Activated CD4-positive, alpha-beta T cell treated with anti-CD3 and anti-CD28 coated beads, Interleukin-2, amount 50 U/mL, for 48 hours (primary cell): ENCODE measurements around the gene POU2AF1.
"Not testable (repeated sequence)": the region's sequence is repeated elsewhere in the genome, so short reads cannot be mapped to it uniquely, and the experiment has no call there.

Source experiments
- DNase-seq, 2 experiments: peaks; one replicate each; pipeline ENCODE4 v3.0.0-alpha.2; 2020

Gene POU2AF1

DNA sequence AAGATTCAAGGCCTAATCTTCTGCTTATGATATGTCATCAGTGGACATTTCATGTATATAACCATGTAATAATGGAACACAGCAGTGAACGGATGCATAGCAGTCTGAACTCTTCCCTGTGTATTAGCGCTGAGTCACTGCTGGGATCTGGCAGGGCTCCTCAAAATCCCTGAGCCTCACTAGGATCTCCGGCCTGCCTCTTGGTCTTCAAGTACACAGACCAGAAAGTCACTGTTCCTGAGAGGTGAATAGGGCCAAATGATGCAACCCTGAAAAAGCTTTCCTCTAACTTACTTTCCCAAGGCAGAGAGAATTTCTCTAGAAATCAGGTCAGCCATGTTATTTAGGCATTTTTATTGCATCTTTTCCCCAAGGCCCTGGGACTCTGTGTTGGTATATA, 35.0 kb downstream of the POU2AF1 start:
- no peak for DNase-seq

- no peak for DNase-seq
These were observed 36.7 kb downstream of the POU2AF1 start for GRCh38 chr11:111342329-111342728.

DNA sequence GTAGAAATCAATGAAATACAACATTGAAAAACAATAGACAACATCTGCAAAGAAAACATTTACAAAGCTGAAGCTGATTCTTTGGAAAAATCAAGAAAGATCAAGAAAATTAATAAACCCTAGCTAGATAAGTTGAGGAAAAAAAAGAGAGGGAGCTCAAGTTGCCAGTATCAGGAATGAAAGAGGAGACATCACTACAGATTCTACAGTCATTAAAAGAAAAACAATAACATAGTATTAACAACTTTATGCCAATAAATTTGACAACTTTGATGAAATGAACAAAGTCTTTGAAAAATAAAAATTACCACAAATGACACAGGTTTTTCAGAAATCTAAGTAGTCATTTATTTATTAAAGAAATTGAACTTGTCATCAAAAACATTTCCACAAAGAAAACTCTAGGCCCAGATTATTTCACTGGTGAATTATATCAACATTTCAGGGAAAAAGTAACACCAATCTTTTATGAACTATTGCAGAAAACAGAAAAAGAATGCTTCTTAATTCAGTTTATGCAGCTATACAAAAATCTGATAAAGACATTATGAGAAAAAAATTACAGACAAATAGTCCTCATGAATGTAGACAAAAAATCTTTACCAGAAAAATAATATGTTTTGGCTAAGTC, 39.2 kb downstream of the POU2AF1 start:
- DNase-seq = no peak

DNA sequence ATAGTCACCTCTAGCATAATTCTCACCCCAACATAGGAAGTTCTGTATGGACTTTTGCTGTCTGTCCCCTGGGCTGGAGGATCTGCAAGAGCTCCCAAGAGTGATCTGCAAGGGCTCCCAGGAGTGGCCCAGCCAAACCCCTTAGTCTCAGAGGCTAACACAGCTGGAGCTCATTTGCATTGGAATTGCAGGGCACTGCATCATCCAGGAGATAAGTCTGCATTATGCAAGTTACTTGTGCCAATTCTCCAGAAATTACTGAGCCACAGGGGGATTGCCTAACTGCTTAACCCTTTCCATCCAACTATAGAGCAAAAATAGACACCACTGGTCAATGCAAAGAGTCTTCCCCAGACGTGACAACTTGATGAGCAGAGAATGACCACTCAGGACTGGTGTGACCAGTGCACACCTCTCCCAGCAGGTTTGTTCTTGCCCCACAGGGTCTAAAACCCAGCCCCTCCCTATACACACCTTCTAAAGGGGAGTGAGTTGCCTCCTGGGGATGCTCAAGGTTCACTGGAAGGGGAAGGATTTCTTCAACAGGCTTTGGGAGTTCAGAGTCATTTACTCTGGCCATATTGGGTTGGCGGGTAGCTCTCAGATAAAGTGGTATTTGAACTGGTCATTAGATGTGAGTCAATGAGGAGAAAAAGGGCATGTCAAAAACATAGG, 42.4 kb downstream of the POU2AF1 start:
- DNase-seq = no peak

DNA sequence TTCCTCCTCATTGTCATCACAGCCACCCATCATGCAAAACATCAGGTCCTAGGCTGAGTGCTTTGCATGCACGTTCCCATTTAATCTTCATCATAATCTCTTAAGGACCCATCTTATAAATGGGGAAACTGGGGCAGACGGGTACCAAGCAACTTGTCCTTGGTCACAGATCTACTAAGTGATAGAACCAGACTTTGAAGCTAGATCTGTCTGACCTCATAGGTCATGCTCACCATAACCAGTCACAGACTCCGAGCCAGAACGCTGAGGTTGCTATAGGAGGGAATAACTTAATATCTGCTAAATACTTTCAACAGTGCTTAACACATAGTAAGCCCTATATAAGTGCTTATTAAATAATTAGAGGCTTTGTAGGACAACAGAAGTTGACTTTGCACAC, 43.0 kb downstream of the POU2AF1 start:
- DNase-seq = no peak

DNA sequence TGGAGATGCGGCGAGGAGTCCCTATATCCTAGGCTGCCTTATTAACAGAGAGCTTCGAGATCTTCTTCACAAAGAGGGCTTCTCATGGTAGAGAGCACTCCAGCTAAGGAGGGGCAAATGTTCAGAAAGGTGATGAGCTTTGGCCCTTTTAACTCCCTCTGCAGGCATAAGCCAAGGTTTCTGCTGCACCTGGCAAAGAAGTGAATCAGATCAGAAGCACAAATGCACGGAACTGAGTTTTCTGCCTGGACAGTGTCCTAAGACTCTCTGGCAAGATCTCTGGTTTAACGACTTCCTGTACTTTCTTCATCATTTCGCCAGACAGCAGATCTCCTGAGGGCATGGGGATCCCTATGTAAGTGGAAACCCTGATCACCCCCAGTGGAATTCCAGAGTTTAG, 43.5 kb downstream of the POU2AF1 start:
- DNase-seq = no peak

GRCh38 chr11:111334532-111335502, 44.3 kb downstream of the POU2AF1 start:
- no peak for DNase-seq

GRCh38 chr11:111331711-111332479, 47.2 kb downstream of the POU2AF1 start:
- DNase-seq = no peak

- no peak for DNase-seq
These were observed 48.7 kb downstream of the POU2AF1 start for GRCh38 chr11:111330234-111330893.

GRCh38 chr11:111329306-111330204, 49.5 kb downstream of the POU2AF1 start:
- no peak for DNase-seq

- no peak for DNase-seq
These were observed 51.0 kb downstream of the POU2AF1 start for GRCh38 chr11:111327908-111328624.

DNA sequence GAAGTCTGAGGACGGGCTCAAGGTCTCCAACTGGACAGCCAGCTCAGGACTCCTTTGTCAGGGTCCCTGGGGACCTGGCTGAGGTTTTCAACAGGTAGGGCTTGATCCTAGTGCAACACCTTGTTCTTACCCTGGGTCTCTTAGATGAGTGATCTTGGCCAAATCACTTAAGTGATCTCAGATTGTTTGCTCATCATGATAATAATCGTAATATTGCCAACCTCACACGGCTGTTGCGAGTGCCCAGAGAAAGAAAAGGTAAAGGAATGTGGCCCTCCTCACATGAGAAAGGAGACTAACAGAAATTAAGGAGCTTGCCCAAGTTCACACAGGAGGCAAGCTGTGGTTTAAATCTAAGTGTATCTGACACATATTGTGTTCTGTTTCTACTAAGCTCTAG, 52.3 kb downstream of the POU2AF1 start:
- DNase-seq = no peak

GRCh38 chr11:111325259-111325658, 53.8 kb downstream of the POU2AF1 start:
- DNase-seq = no peak

- DNase-seq = no peak
These were observed 54.8 kb downstream of the POU2AF1 start for GRCh38 chr11:111324277-111324720.

GRCh38 chr11:111322534-111322933, 56.5 kb downstream of the POU2AF1 start:
- DNase-seq = no peak

- no peak for DNase-seq
These were observed 58.1 kb downstream of the POU2AF1 start for GRCh38 chr11:111320728-111321568.

- not testable (repeated sequence) for DNase-seq
These were observed 58.9 kb downstream of the POU2AF1 start for GRCh38 chr11:111320199-111320598.

DNA sequence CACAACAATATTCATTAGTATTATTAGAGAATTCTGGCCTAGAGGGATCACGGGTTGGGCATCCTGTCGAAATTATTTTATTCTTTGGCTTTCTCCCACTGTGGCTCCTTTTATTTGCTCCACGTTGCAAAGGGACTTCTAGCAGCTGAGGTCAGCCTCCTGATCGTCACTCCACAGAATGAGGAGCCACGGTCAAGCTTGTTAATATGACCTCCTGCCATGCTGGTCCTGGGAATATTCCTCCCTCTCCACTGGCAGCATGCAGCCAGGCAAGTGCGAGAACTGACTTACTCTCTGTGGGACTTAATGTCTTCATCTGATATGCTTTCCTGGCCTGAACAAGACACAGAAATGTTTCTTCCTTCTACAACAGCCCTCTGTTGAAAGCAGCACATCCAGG, 59.8 kb downstream of the POU2AF1 start:
- DNase-seq = no peak

DNA sequence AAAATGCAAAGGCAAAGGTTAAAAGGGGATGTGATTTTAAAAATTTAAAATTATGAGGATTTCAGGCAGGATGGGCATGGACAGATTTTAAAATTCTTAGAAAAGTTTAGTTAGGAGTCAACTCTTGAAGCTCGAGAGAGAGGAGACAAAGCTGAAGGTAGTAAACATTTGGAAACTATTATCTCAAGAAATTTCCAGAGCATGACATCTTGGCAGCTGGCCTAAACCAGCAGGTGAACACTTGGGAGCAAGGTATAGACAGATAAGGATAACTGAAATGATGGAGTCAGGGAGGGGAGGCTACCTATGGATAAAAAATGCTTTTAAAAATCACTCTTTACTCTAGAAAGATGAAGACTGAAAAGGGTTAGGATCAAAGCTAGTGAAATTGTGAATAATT, 67.0 kb downstream of the POU2AF1 start:
- DNase-seq = no peak
